Measurements from ENCODE around the gene XPOT. TPM values are rescaled to one million over a fixed set of nuclear protein-coding genes. Genes with fewer than 3 reads are reported as not detected.

Gene XPOT
- total RNA-seq, 2 donors from 2014 or later = 94.9 to 100 TPM

- Mint-ChIP-seq H3K27ac (no peak overlapping the region), H3K4me1 (no peaks in the 10 kb centered on the region), H3K9me3 (no peaks in the 10 kb centered on the region), H3K4me3 (no peak overlapping the region), H3K27me3 (ENCODE audit: insufficient read depth) (no peaks in the 10 kb centered on the region), H3K36me3 (ENCODE audit: low read depth) (peaks cover 83% of the 10 kb centered on the region)
- H3K27me3 ChIP-seq (ENCODE audit: control insufficient read depth, insufficient read depth, low read length, poor library complexity, severe bottlenecking) = no peaks in the 10 kb centered on the region
- H3K9ac ChIP-seq (ENCODE audit: extremely low read depth, low read length, poor library complexity, severe bottlenecking) = no peak overlapping the region
- 83% methylated on average over 1 of the region's 1 CpG; no CpG with 5 or more reads in 1 of the 2 experiments for WGBS, 2 experiments (ENCODE audit: insufficient coverage in 1 of 2, insufficient read length in 1 of 2)
- peaks cover 93% of the 10 kb centered on the region for H3K36me3 ChIP-seq (ENCODE audit: control insufficient read depth, insufficient read depth, low read length)
- no peak for DNase-seq
- no peaks in the 10 kb centered on the region for H3K9me3 ChIP-seq (ENCODE audit: control insufficient read depth, low read length)
- no peak for TF ChIP-seq CTCF (conservative IDR thresholded peaks at IDR 0.05)
- no peaks in the 10 kb centered on the region for H3K4me1 ChIP-seq (ENCODE audit: control insufficient read depth, insufficient read depth, low read length)
- no peak overlapping the region for H3K27ac ChIP-seq (ENCODE audit: low read depth, low read length)
- no peak overlapping the region for H3K4me3 ChIP-seq (ENCODE audit: low read length)
Observed at GRCh38 chr12:64427988-64428387, 23.8 kb downstream of the XPOT start.

GRCh38 chr12:64428956-64429355 lies 24.8 kb downstream of the XPOT start:
- 93 to 99% methylated on average over 3 to 4 of the region's 4 CpGs for WGBS, 2 experiments (ENCODE audit: insufficient coverage in 1 of 2, insufficient read length in 1 of 2)
- Histone ChIP-seq H3K27me3 (ENCODE audit: control insufficient read depth, insufficient read depth, low read length, poor library complexity, severe bottlenecking) (no peaks in the 10 kb centered on the region), H3K27ac (ENCODE audit: low read depth, low read length) (no peak overlapping the region), H3K4me3 (ENCODE audit: low read length) (no peak overlapping the region), H3K9me3 (ENCODE audit: control insufficient read depth, low read length) (no peaks in the 10 kb centered on the region), H3K9ac (ENCODE audit: extremely low read depth, low read length, poor library complexity, severe bottlenecking) (no peak overlapping the region), H3K4me1 (ENCODE audit: control insufficient read depth, insufficient read depth, low read length) (no peaks in the 10 kb centered on the region), H3K36me3 (ENCODE audit: control insufficient read depth, insufficient read depth, low read length) (peaks cover 97% of the 10 kb centered on the region)
- TF ChIP-seq CTCF (conservative IDR thresholded peaks at IDR 0.05) = no peak
- no peak overlapping the region for H3K4me3 Mint-ChIP-seq
- no peak for DNase-seq
- peaks cover 83% of the 10 kb centered on the region for H3K36me3 Mint-ChIP-seq (ENCODE audit: low read depth)
- H3K27ac Mint-ChIP-seq = no peak overlapping the region
- H3K9me3 Mint-ChIP-seq = no peaks in the 10 kb centered on the region
- H3K27me3 Mint-ChIP-seq (ENCODE audit: insufficient read depth) = no peaks in the 10 kb centered on the region
- no peaks in the 10 kb centered on the region for H3K4me1 Mint-ChIP-seq

DNA sequence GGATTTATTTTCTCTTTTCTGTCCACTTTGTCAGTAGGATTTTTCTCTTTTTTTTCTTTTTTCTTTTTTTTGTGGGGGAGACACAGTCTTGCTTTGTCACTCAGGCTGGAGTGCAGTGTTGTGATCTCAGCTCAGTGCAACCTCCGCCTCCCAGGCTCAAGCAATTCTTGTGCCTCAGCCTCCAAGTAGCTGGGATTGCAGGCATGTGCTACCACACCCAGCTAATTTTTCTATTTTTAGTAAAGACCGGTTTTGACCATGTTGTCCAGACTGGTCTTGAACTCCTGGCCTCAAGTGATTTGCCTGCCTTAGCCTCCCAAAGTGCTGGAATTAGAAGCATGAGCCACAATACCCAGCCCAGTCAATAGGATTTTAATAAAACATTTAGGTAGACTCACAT lies 26.7 kb downstream of the XPOT start:
- no peak overlapping the region for H3K27ac ChIP-seq (ENCODE audit: low read depth, low read length)
- H3K4me3 Mint-ChIP-seq = no peak overlapping the region
- H3K27me3 Mint-ChIP-seq (ENCODE audit: insufficient read depth) = no peaks in the 10 kb centered on the region
- TF ChIP-seq CTCF (conservative IDR thresholded peaks at IDR 0.05) = no peak
- no peaks in the 10 kb centered on the region for H3K4me1 ChIP-seq (ENCODE audit: control insufficient read depth, insufficient read depth, low read length)
- no peak overlapping the region for H3K9ac ChIP-seq (ENCODE audit: extremely low read depth, low read length, poor library complexity, severe bottlenecking)
- H3K9me3 ChIP-seq (ENCODE audit: control insufficient read depth, low read length) = no peaks in the 10 kb centered on the region
- no peaks in the 10 kb centered on the region for H3K9me3 Mint-ChIP-seq
- H3K4me3 ChIP-seq (ENCODE audit: low read length) = no peak overlapping the region
- H3K36me3 Mint-ChIP-seq (ENCODE audit: low read depth) = peaks cover 85% of the 10 kb centered on the region
- no peaks in the 10 kb centered on the region for H3K4me1 Mint-ChIP-seq
- H3K27ac Mint-ChIP-seq = no peak overlapping the region
- no peak for DNase-seq
- H3K27me3 ChIP-seq (ENCODE audit: control insufficient read depth, insufficient read depth, low read length, poor library complexity, severe bottlenecking) = no peaks in the 10 kb centered on the region
- WGBS, 2 experiments (ENCODE audit: insufficient coverage in 1 of 2, insufficient read length in 1 of 2) = 91 to 100% methylated on average over 1 to 2 of the region's 2 CpGs
- peaks cover 95% of the 10 kb centered on the region for H3K36me3 ChIP-seq (ENCODE audit: control insufficient read depth, insufficient read depth, low read length)
